Tibial artery (tissue), 4 donors: ENCODE data around the gene LYRM4.
A peak's percentile ranks its signal among the peaks of the same experiment; 100 is the strongest.

Experiments
- DNase-seq, 2 donors: peaks; one replicate each; pipeline ENCODE4 v3.0.0-alpha.2; 2019
- H3K27ac ChIP-seq, 2 donors: fragments of 200-600 bp; sonication (generic) in 1 of 2; 1 replicate in 1 of 2; 2 replicates in 1 of 2; pipeline ENCODE4 v1.5.1; 2018 to 2019; ENCODE audit warnings: mild to moderate bottlenecking in 1 of 2
- H3K27me3 ChIP-seq, 2 donors: fragments of 200-600 bp; sonication (generic) in 1 of 2; one replicate each; pipeline versions ENCODE4 v1.5.1 to v1.6.0; 2016 to 2019
- H3K36me3 ChIP-seq, 3 donors: fragments of 200-600 bp; sonication (generic) in 2 of 3; one replicate each; pipeline ENCODE4 v1.5.1; 2016 to 2019; ENCODE audit warnings: mild to moderate bottlenecking in 2 of 3
- H3K4me1 ChIP-seq, 4 donors: fragments of 200-600 bp; sonication (generic) in 2 of 4; 1 replicate in 3 of 4; 2 replicates in 1 of 4; pipeline ENCODE4 v1.5.1; 2016 to 2019
- H3K4me3 ChIP-seq, 2 donors: fragments of 200-600 bp; sonication (generic) in 1 of 2; 1 replicate in 1 of 2; 2 replicates in 1 of 2; pipeline ENCODE4 v1.5.1; 2018 to 2019; ENCODE audit warnings: mild to moderate bottlenecking in 2 of 2
- H3K9me3 ChIP-seq, 3 donors: fragments of 200-600 bp; sonication (generic) in 1 of 3; one replicate each; pipeline ENCODE4 v1.5.1; 2016 to 2019
- CTCF ChIP-seq, 2 experiments: fragments of 200-600 bp in 1 of 2; fragments of 450-650 bp in 1 of 2; IDR thresholded peaks; one replicate each; pipeline ENCODE4 v1.5.1; 2017 to 2019; ENCODE audit warnings: antibody characterized with exemption in 2 of 2, mild to moderate bottlenecking in 1 of 2, moderate library complexity in 1 of 2
- intact Hi-C: fragments of 100-400 bp; cut with DNase I; formaldehyde crosslinking; loops from one replicate; pipeline ENCODE4 v1.15.0; 2023; ENCODE audit warnings: low total_unique reads

LYRM4 gene

GRCh38 chr6:5223309-5223708 is 37.4 kb downstream of the LYRM4 start:
- intact Hi-C loops = no loop called here
- Histone ChIP-seq H3K27ac (no peak overlapping the region), H3K27me3 (no peaks in the 10 kb centered on the region)

GRCh38 chr6:5220443-5220842 is 40.3 kb downstream of the LYRM4 start:
- Histone ChIP-seq H3K27ac (no peak overlapping the region), H3K9me3 (no peaks in the 10 kb centered on the region), H3K36me3 (no peaks in the 10 kb centered on the region), H3K4me3 (no peak overlapping the region), H3K4me1 (peaks cover 0 to 20% (median 10%) of the 10 kb centered on the region in 4 donors), H3K27me3 (no peaks in the 10 kb centered on the region)
- TF ChIP-seq CTCF (IDR thresholded peaks at IDR 0.05) = no peak
- no peak for DNase-seq
- intact Hi-C loops = no loop called here

More at GRCh38 chr6:5223309-5223708, 37.4 kb downstream of the LYRM4 start:
- Histone ChIP-seq H3K4me3 (no peak overlapping the region), H3K36me3 (no peaks in the 10 kb centered on the region), H3K4me1 (peaks cover 0 to 18% (median 7%) of the 10 kb centered on the region in 4 donors), H3K9me3 (no peaks in the 10 kb centered on the region)
- DNase-seq = no peak
- no peak for TF ChIP-seq CTCF (IDR thresholded peaks at IDR 0.05)

GRCh38 chr6:5219011-5219691 is 41.6 kb downstream of the LYRM4 start:
- Histone ChIP-seq H3K4me3 (no peak overlapping the region), H3K36me3 (no peaks in the 10 kb centered on the region), H3K27me3 (no peaks in the 10 kb centered on the region), H3K27ac (peak overlapping the region; percentile 1 to 15), H3K4me1 (peaks cover 0 to 31% (median 16%) of the 10 kb centered on the region in 4 donors), H3K9me3 (no peaks in the 10 kb centered on the region)
- DNase-seq = no peak
- intact Hi-C loops = loop anchor here (10.0 kb wide), 2 partner anchors 74 to 614 kb away; no protein-coding TSS in a partner anchor
- no peak for TF ChIP-seq CTCF (IDR thresholded peaks at IDR 0.05)

GRCh38 chr6:5217356-5217755 is 43.4 kb downstream of the LYRM4 start:
- Histone ChIP-seq H3K9me3 (no peaks in the 10 kb centered on the region), H3K36me3 (peaks cover 0 to 8% (median 0%) of the 10 kb centered on the region in 3 donors), H3K4me1 (peaks cover 0 to 49% (median 21%) of the 10 kb centered on the region in 4 donors), H3K27me3 (no peaks in the 10 kb centered on the region), H3K27ac (no peak overlapping the region), H3K4me3 (no peak overlapping the region)
- no peak for DNase-seq
- intact Hi-C loops = loop anchor here (10.0 kb wide), 2 partner anchors 73 to 613 kb away; no protein-coding TSS in a partner anchor
- no peak for TF ChIP-seq CTCF (IDR thresholded peaks at IDR 0.05)

- H3K4me3 ChIP-seq = no peak overlapping the region
- DNase-seq = no peak
- H3K27me3 ChIP-seq = no peaks in the 10 kb centered on the region
- intact Hi-C loops = loop anchor here (10.0 kb wide), 2 partner anchors 71 to 611 kb away; no protein-coding TSS in a partner anchor
- H3K27ac ChIP-seq = no peak overlapping the region
- peaks cover 0 to 8% (median 0%) of the 10 kb centered on the region in 3 donors for H3K36me3 ChIP-seq
- H3K4me1 ChIP-seq = peaks cover 0 to 53% (median 23%) of the 10 kb centered on the region in 4 donors
- H3K9me3 ChIP-seq = no peaks in the 10 kb centered on the region
- no peak for TF ChIP-seq CTCF (IDR thresholded peaks at IDR 0.05)
These were observed 45.0 kb downstream of the LYRM4 start for GRCh38 chr6:5215799-5216198.
